ENCODE measurements around the gene TLCD3B.
"Not testable (repeated sequence)": the region's sequence is repeated elsewhere in the genome, so short reads cannot be mapped to it uniquely, and the experiment has no call there.

TLCD3B gene

GRCh38 chr16:30049871-30050270 is 18.8 kb upstream of the TLCD3B start:
- Histone ChIP-seq H3K4me1 (ENCODE audit: insufficient read depth, low read length) (no peaks in the 10 kb centered on the region), H3K36me3 (ENCODE audit: insufficient read depth, low read length) (no peaks in the 10 kb centered on the region), H3K9ac (ENCODE audit: low read depth, low read length) (no peak overlapping the region), H3K9me3 (ENCODE audit: control insufficient read depth, insufficient read depth, low read length) (no peaks in the 10 kb centered on the region)

- H3K9me3 ChIP-seq (ENCODE audit: control insufficient read depth, insufficient read depth, low read length): no peaks in the 10 kb centered on the region
- no peak overlapping the region for H3K9ac ChIP-seq (ENCODE audit: low read depth, low read length)
- no peaks in the 10 kb centered on the region for H3K4me1 ChIP-seq (ENCODE audit: insufficient read depth, low read length)
- H3K36me3 ChIP-seq (ENCODE audit: insufficient read depth, low read length): no peaks in the 10 kb centered on the region
These were observed 15.5 kb upstream of the TLCD3B start for GRCh38 chr16:30046588-30046987.

- Histone ChIP-seq H3K9me3 (ENCODE audit: control insufficient read depth, insufficient read depth, low read length) (no peaks in the 10 kb centered on the region), H3K36me3 (ENCODE audit: insufficient read depth, low read length) (no peaks in the 10 kb centered on the region), H3K4me1 (ENCODE audit: insufficient read depth, low read length) (no peaks in the 10 kb centered on the region), H3K9ac (ENCODE audit: low read depth, low read length) (no peak overlapping the region)
These were observed 15.1 kb upstream of the TLCD3B start for GRCh38 chr16:30046178-30046577.

- Histone ChIP-seq H3K9ac (ENCODE audit: low read depth, low read length) (no peak overlapping the region), H3K9me3 (ENCODE audit: control insufficient read depth, insufficient read depth, low read length) (no peaks in the 10 kb centered on the region), H3K4me1 (ENCODE audit: insufficient read depth, low read length) (no peaks in the 10 kb centered on the region), H3K36me3 (ENCODE audit: insufficient read depth, low read length) (no peaks in the 10 kb centered on the region)
These were observed 10.8 kb upstream of the TLCD3B start for GRCh38 chr16:30041841-30042240.

- H3K36me3 ChIP-seq (ENCODE audit: insufficient read depth, low read length); H3K4me1 ChIP-seq (ENCODE audit: insufficient read depth, low read length); H3K9ac ChIP-seq (ENCODE audit: low read depth, low read length); H3K9me3 ChIP-seq (ENCODE audit: control insufficient read depth, insufficient read depth, low read length): not testable (repeated sequence)
These were observed 9.6 kb upstream of the TLCD3B start for GRCh38 chr16:30040690-30041089.

- no peaks in the 10 kb centered on the region for H3K9me3 ChIP-seq (ENCODE audit: control insufficient read depth, insufficient read depth, low read length)
- H3K36me3 ChIP-seq (ENCODE audit: insufficient read depth, low read length): no peaks in the 10 kb centered on the region
- H3K9ac ChIP-seq (ENCODE audit: low read depth, low read length): no peak overlapping the region
- H3K4me1 ChIP-seq (ENCODE audit: insufficient read depth, low read length): no peaks in the 10 kb centered on the region
These were observed 9.2 kb upstream of the TLCD3B start for GRCh38 chr16:30040221-30040620.

GRCh38 chr16:30033270-30033669 is 2.2 kb upstream of the TLCD3B start:
- no peak overlapping the region for H3K9ac ChIP-seq (ENCODE audit: low read depth, low read length)
- no peaks in the 10 kb centered on the region for H3K9me3 ChIP-seq (ENCODE audit: control insufficient read depth, insufficient read depth, low read length)
- H3K4me1 ChIP-seq (ENCODE audit: insufficient read depth, low read length): peaks cover 4% of the 10 kb centered on the region; the same call in 1 of the 2 replicates
- H3K36me3 ChIP-seq (ENCODE audit: insufficient read depth, low read length): no peaks in the 10 kb centered on the region

GRCh38 chr16:30032083-30032819 is 1.2 kb upstream of the TLCD3B start:
- H3K9ac ChIP-seq (ENCODE audit: low read depth, low read length): peak overlapping the region; percentile 43; the same call in 1 of the 2 replicates
- no peaks in the 10 kb centered on the region for H3K36me3 ChIP-seq (ENCODE audit: insufficient read depth, low read length)
- H3K9me3 ChIP-seq (ENCODE audit: control insufficient read depth, insufficient read depth, low read length): no peaks in the 10 kb centered on the region

GRCh38 chr16:30031477-30031918 is 427 bp upstream of the TLCD3B start:
- H3K36me3 ChIP-seq (ENCODE audit: insufficient read depth, low read length): no peaks in the 10 kb centered on the region
- H3K4me1 ChIP-seq (ENCODE audit: insufficient read depth, low read length): peaks cover 4% of the 10 kb centered on the region; the same call in 1 of the 2 replicates
- no peaks in the 10 kb centered on the region for H3K9me3 ChIP-seq (ENCODE audit: control insufficient read depth, insufficient read depth, low read length)
- peak overlapping the region; percentile 43; the same call in 1 of the 2 replicates for H3K9ac ChIP-seq (ENCODE audit: low read depth, low read length)

More at GRCh38 chr16:30032083-30032819, 1.2 kb upstream of the TLCD3B start:
- H3K4me1 ChIP-seq (ENCODE audit: insufficient read depth, low read length): peaks cover 4% of the 10 kb centered on the region; the same call in 1 of the 2 replicates

GRCh38 chr16:30030011-30030685 is 923 bp downstream of the TLCD3B start:
- Histone ChIP-seq H3K4me1 (ENCODE audit: insufficient read depth, low read length) (peaks cover 4% of the 10 kb centered on the region; the same call in 1 of the 2 replicates), H3K9me3 (ENCODE audit: control insufficient read depth, insufficient read depth, low read length) (no peaks in the 10 kb centered on the region), H3K36me3 (ENCODE audit: insufficient read depth, low read length) (no peaks in the 10 kb centered on the region), H3K9ac (ENCODE audit: low read depth, low read length) (peak overlapping the region; percentile 34; the same call in 1 of the 2 replicates)

GRCh38 chr16:30028438-30029076 is 2.5 kb downstream of the TLCD3B start:
- no peaks in the 10 kb centered on the region for H3K36me3 ChIP-seq (ENCODE audit: insufficient read depth, low read length)

GRCh38 chr16:30027588-30028437 is 3.3 kb downstream of the TLCD3B start:
- Histone ChIP-seq H3K9ac (ENCODE audit: low read depth, low read length) (no peak overlapping the region), H3K9me3 (ENCODE audit: control insufficient read depth, insufficient read depth, low read length) (no peaks in the 10 kb centered on the region), H3K36me3 (ENCODE audit: insufficient read depth, low read length) (no peaks in the 10 kb centered on the region), H3K4me1 (ENCODE audit: insufficient read depth, low read length) (peaks cover 4% of the 10 kb centered on the region; the same call in 1 of the 2 replicates)

More at GRCh38 chr16:30028438-30029076, 2.5 kb downstream of the TLCD3B start:
- Histone ChIP-seq H3K9me3 (ENCODE audit: control insufficient read depth, insufficient read depth, low read length) (no peaks in the 10 kb centered on the region), H3K4me1 (ENCODE audit: insufficient read depth, low read length) (peaks cover 4% of the 10 kb centered on the region; the same call in 1 of the 2 replicates), H3K9ac (ENCODE audit: low read depth, low read length) (no peak overlapping the region)

GRCh38 chr16:30026449-30026848 is 4.6 kb downstream of the TLCD3B start:
- H3K4me1 ChIP-seq (ENCODE audit: insufficient read depth, low read length): no peaks in the 10 kb centered on the region; the same call in 1 of the 2 replicates
- no peak overlapping the region for H3K9ac ChIP-seq (ENCODE audit: low read depth, low read length)
- no peaks in the 10 kb centered on the region for H3K9me3 ChIP-seq (ENCODE audit: control insufficient read depth, insufficient read depth, low read length)
- H3K36me3 ChIP-seq (ENCODE audit: insufficient read depth, low read length): no peaks in the 10 kb centered on the region

GRCh38 chr16:30025574-30025973 is 5.5 kb downstream of the TLCD3B start:
- Histone ChIP-seq H3K9me3 (ENCODE audit: control insufficient read depth, insufficient read depth, low read length) (no peaks in the 10 kb centered on the region), H3K4me1 (ENCODE audit: insufficient read depth, low read length) (no peaks in the 10 kb centered on the region), H3K9ac (ENCODE audit: low read depth, low read length) (no peak overlapping the region), H3K36me3 (ENCODE audit: insufficient read depth, low read length) (no peaks in the 10 kb centered on the region)
